ENCODE results near the gene DDC.

DDC gene

DNA sequence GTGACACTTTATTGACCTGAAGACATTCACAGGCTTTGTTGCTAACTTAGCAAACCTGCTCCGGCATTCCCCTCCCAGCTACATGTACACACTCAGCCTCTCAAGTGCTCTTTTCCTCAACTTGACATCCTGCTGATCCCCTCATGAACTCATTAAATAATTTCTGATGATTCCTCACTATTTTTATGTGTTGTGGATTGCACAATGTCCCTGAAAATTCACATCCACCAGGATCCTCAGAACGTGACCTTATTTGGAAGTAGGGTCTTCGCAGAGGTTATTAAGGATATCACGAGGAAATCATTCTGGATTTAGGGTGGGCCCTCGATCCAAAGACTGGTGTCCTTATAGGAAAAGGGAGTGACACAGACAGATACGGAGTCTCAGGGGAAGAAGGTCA lies 142.3 kb downstream of the DDC start:
- H3K4me3 ChIP-seq (ENCODE audit: control insufficient read depth, low read depth, low read length), result no peak overlapping the region
- TF ChIP-seq, protein P1, sequence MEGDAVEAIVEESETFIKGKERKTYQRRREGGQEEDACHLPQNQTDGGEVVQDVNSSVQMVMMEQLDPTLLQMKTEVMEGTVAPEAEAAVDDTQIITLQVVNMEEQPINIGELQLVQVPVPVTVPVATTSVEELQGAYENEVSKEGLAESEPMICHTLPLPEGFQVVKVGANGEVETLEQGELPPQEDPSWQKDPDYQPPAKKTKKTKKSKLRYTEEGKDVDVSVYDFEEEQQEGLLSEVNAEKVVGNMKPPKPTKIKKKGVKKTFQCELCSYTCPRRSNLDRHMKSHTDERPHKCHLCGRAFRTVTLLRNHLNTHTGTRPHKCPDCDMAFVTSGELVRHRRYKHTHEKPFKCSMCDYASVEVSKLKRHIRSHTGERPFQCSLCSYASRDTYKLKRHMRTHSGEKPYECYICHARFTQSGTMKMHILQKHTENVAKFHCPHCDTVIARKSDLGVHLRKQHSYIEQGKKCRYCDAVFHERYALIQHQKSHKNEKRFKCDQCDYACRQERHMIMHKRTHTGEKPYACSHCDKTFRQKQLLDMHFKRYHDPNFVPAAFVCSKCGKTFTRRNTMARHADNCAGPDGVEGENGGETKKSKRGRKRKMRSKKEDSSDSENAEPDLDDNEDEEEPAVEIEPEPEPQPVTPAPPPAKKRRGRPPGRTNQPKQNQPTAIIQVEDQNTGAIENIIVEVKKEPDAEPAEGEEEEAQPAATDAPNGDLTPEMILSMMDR (IDR thresholded peaks at IDR 0.05; ENCODE audit: control insufficient read depth, insufficient read depth, low read depth, low read length, missing control alignments), result no peak
- DNase-seq (ENCODE audit: low read depth), result no peak

DNA sequence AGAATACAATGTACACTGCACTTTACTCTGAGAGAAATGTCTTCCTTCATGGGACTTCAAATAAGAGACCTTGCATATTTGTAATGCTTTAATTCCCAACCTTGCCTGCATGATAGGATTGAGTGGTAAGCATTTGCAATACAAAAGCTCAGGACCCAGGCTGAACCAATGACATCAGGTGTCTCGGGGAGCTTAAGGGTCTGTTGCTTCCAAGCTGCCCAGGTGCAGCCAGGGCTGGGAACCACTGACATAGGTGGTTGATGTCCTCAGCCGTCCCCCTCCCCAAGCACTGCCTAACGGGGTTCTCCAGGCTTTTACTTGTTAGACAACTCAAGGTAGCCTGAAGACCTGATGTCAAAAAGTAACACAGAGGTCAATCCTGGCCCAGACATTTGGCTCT lies 144.2 kb downstream of the DDC start:
- no peak overlapping the region for H3K4me3 ChIP-seq (ENCODE audit: control insufficient read depth, low read depth, low read length)
- no peak for DNase-seq (ENCODE audit: low read depth)
- TF ChIP-seq, protein P1 (IDR thresholded peaks at IDR 0.05; ENCODE audit: control insufficient read depth, insufficient read depth, low read depth, low read length, missing control alignments), result no peak

DNA sequence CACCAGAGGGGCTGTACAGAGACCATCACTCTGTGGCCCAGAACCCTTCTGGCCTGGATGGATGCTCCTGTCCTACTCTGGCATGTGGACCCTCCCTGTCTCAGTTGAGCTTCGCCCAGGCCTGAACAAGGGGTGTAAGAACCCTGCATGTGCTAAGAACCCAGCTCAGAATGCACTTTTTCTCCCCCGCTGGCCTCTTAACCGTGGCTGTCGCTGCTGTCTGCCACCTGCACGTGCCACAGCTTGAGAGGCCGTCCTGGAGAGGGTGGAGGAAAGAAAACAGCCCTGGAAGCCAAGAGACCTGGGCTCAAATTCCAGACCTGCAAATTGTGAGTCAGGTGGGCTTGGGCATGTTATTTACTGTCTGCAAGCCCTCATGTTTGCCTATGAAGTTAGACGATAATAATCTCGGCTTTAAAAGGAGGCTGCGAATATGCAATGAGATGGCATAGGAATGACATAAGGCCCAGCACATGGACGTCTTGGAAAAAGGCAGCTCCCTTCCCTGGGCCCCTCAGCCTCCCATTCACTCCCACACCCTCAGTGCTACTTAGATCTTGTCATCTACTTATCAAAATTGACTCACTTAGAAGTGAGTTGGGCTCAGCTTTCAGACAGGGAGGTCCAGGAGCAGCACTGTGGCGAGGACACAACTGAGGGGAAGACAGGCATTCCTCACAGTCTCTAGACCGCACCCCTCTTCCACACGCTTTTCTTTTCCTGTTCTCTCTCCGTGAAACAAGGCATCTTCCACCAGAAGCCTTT lies 146.5 kb downstream of the DDC start:
- no peak for DNase-seq (ENCODE audit: low read depth)
- TF ChIP-seq, protein P1 (IDR thresholded peaks at IDR 0.05; ENCODE audit: control insufficient read depth, insufficient read depth, low read depth, low read length, missing control alignments), result no peak
- no peak overlapping the region for H3K4me3 ChIP-seq (ENCODE audit: control insufficient read depth, low read depth, low read length)

DNA sequence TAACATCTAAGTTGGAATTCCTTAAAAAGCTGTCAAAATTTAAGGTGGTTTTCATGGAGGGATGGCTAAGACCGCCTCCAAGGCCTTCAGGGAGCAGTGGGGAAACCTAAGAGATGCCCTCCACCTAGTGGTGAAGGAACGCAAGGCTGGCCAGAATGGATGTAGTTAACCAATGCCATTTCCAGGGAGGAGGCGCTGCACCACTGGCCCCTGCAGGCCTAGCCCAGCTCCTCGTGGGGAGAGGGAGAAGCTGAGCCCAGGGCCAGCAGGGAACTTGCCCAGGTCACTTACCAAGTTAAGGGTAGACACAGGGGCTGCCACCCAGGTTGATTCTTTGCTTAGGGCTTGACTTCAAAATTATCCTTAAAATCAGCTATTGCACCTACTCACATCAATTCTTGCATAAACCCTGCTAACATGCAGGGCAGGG lies 147.1 kb downstream of the DDC start:
- TF ChIP-seq, protein P1 (IDR thresholded peaks at IDR 0.05; ENCODE audit: control insufficient read depth, insufficient read depth, low read depth, low read length, missing control alignments), result peak; percentile 91
- no peak overlapping the region for H3K4me3 ChIP-seq (ENCODE audit: control insufficient read depth, low read depth, low read length)
- peak; percentile 38 for DNase-seq (ENCODE audit: low read depth)

DNA sequence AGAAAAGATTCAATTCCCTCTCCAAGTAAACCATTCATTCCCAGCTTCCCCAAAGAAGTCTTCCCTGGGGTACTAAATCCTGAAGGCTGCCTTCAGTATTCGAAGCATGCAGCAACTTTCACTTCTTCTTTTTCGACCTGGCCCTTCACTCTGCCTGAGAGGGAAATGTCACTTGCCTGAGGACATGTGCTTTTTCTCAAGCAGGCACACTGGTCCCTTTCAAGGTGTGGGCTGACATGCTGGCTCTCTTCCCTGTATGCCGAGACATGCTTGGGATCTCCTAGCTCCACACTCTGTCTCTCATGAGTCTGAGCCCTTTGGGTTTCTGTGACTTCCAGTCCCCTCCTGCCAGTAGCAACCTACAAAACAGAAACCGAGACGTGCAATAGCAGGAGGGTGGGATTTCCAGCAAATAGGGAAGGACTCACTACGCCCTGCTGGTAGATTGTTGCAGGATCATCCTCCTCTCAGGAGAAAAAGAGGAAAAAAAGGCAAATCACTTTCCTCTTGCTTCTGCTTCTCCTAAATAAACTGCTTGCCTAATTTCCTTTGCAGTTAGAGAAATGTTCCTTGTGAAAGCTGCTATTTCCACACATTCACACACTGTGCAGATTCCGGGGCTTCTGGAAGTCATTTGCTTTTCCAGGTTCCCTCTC lies 148.6 kb downstream of the DDC start:
- TF ChIP-seq, protein P1 (IDR thresholded peaks at IDR 0.05; ENCODE audit: control insufficient read depth, insufficient read depth, low read depth, low read length, missing control alignments), result no peak
- DNase-seq (ENCODE audit: low read depth), result no peak
- no peak overlapping the region for H3K4me3 ChIP-seq (ENCODE audit: control insufficient read depth, low read depth, low read length)

DNA sequence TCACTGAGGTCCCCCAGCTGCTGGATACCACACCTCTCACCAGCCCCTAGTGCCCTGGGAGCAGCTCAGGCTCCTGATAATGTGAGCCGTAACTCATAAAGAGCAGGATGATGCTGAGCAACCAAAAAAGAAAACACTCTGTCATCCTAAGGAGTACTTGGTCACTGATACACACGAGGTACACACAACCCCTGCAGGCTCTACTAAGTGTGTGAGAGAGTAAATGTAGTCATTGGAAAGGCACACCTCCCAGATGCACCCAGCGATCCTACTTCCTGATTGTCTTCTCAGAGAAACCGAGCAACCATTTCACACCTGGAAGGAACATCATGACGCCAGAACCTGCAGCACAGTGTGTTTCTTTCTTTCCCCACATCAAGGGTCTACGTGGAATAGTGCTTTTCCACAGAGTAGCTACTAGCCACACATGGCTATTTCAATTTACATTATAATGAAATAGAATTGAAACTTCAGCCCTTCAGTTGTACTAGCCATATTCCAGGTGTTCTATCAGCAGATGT lies 149.3 kb downstream of the DDC start:
- no peak overlapping the region for H3K4me3 ChIP-seq (ENCODE audit: control insufficient read depth, low read depth, low read length)
- no peak for DNase-seq (ENCODE audit: low read depth)
- TF ChIP-seq, protein P1 (IDR thresholded peaks at IDR 0.05; ENCODE audit: control insufficient read depth, insufficient read depth, low read depth, low read length, missing control alignments), result no peak
